ENCODE measurements around the gene CSNK1A1L.

Gene CSNK1A1L

GRCh38 chr13:37097076-37097475 is 8.4 kb downstream of the CSNK1A1L start:
- no peak for DNase-seq (ENCODE audit: low read depth)
- no peak for TF ChIP-seq CTCF (IDR thresholded peaks at IDR 0.05; ENCODE audit: control insufficient read depth, extremely low read depth, insufficient read depth)

GRCh38 chr13:37094840-37095239 is 10.6 kb downstream of the CSNK1A1L start:
- TF ChIP-seq CTCF (IDR thresholded peaks at IDR 0.05; ENCODE audit: control insufficient read depth, extremely low read depth, insufficient read depth): no peak
- no peak overlapping the region for H3K4me3 ChIP-seq (ENCODE audit: low read depth, low read length)
- DNase-seq (ENCODE audit: low read depth): no peak

More at GRCh38 chr13:37097076-37097475, 8.4 kb downstream of the CSNK1A1L start:
- H3K4me3 ChIP-seq (ENCODE audit: low read depth, low read length): no peak overlapping the region

- TF ChIP-seq CTCF (IDR thresholded peaks at IDR 0.05; ENCODE audit: control insufficient read depth, extremely low read depth, insufficient read depth): no peak
Observed at GRCh38 chr13:37094099-37094498, 11.4 kb downstream of the CSNK1A1L start.

GRCh38 chr13:37091835-37092234 is 13.6 kb downstream of the CSNK1A1L start:
- DNase-seq (ENCODE audit: low read depth): no peak
- no peak overlapping the region for H3K4me3 ChIP-seq (ENCODE audit: low read depth, low read length)
- TF ChIP-seq CTCF (IDR thresholded peaks at IDR 0.05; ENCODE audit: control insufficient read depth, extremely low read depth, insufficient read depth): no peak

More at GRCh38 chr13:37094099-37094498, 11.4 kb downstream of the CSNK1A1L start:
- no peak for DNase-seq (ENCODE audit: low read depth)
- no peak overlapping the region for H3K4me3 ChIP-seq (ENCODE audit: low read depth, low read length)

- DNase-seq (ENCODE audit: low read depth): no peak
- no peak for TF ChIP-seq CTCF (IDR thresholded peaks at IDR 0.05; ENCODE audit: control insufficient read depth, extremely low read depth, insufficient read depth)
- no peak overlapping the region for H3K4me3 ChIP-seq (ENCODE audit: low read depth, low read length)
Observed at GRCh38 chr13:37090912-37091311, 14.6 kb downstream of the CSNK1A1L start.

- TF ChIP-seq CTCF (IDR thresholded peaks at IDR 0.05; ENCODE audit: control insufficient read depth, extremely low read depth, insufficient read depth): no peak
- no peak overlapping the region for H3K4me3 ChIP-seq (ENCODE audit: low read depth, low read length)
- DNase-seq (ENCODE audit: low read depth): no peak
Observed at GRCh38 chr13:37089495-37089894, 16.0 kb downstream of the CSNK1A1L start.

GRCh38 chr13:37087486-37087885 is 18.0 kb downstream of the CSNK1A1L start:
- H3K4me3 ChIP-seq (ENCODE audit: low read depth, low read length): no peak overlapping the region
- no peak for DNase-seq (ENCODE audit: low read depth)
- TF ChIP-seq CTCF (IDR thresholded peaks at IDR 0.05; ENCODE audit: control insufficient read depth, extremely low read depth, insufficient read depth): no peak

Data from LNCaP clone FGC (cell line).